CD4-positive, alpha-beta T cell treated with Interleukin-17A for 1 hour (primary cell): ENCODE data around the gene MIDN.

Source experiments
- DNase-seq: peaks from one replicate; pipeline ENCODE4 v3.0.0-alpha.2; 2020

The MIDN gene

GRCh38 chr19:1259206-1259875, 11.0 kb downstream of the MIDN start:
- DNase-seq = peak; percentile 86

DNA sequence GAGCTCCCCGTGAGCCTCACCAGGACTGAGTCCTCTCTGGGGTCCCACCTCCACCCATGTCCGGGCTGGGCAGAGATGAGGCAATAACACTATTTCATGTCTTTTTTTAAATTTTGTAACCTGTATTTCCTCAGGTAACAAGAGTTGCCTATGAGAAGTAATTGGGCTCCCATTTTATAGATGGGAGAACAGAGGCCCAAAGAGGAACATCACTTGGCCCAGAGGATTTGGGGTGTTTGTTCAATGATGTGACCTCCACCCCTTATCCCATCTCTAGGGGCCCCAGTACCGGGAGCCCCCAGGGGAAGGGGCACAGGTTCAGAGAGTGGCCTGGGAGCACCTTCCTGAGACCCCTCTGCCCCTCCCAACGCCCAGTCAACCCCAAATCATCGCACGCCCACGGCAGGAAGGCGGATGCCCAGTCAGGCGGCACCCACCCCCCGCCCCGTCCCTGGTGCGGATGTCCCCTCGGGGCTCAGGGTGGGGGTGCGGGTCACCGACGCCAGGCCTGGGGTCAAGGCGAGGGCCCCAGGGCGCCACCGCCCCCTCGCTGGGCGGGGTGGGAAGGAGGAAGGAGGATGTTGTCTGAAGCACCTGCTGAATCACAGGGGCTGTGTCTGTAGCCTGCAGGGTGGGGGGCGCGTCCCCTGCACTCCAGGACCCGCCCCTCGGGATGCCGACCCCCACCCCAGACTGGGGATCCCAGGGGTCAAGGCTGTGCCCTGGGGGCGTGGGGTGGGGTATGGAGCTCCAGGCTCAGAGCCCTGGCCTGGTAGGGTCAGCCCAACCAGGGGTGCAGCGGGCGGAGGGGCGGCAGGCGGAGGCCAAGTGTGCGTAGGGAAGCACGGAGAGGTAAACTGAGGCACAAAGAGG, 11.7 kb downstream of the MIDN start:
- peak; percentile 75 for DNase-seq

DNA sequence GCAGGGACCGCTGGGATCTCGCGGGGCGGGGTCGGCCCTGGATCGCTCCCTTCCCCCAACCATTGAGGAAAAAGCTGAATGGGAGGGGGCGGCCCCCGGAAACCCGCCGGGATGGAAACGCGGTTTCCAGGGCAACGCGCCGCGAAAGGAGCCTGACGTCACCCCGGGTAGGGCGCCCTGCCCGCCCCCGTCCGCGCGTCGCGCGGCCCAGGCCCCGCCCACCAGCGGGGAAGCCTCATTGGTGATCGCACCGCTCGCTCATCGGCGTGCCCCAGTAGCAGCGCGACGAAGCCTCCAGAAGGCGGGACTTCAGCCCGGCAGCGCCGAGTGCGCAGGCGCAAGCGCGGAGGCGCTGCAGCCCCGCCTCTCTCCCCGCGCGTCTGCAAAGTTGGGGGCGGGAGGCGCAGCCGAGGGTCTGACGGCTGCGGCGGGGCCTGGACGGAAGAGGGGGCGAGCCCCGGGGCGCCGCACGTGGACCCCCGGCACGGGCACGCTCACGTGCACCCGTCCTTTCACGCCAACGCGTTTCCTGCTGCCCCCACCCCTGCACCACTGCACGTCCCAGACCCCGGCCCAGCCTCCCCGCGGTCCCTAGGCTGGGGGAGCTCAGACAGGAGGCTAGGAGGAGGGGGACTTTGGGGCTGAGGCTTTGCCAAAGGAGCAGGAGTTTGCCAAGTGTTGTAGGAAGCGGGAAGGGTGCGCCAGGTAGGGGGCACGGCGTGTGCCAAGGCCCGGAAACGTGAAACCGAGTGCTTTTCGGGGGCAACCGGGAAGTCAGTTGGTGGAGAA, 12.6 kb downstream of the MIDN start:
- DNase-seq = peak; percentile 98

DNA sequence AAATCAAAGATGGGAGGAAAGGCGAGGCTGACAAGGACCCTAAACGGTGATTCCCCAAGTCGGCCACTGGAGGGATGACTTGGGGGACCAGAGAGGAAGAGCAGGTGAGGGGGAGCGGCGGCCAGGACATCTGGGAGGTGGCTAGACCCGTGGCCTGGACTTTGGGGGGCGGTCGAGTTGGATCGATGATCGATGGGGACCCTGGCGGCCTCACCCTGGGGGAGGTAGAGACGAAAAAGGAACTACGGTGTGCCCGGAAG, 13.1 kb downstream of the MIDN start:
- DNase-seq = peak; percentile 69

DNA sequence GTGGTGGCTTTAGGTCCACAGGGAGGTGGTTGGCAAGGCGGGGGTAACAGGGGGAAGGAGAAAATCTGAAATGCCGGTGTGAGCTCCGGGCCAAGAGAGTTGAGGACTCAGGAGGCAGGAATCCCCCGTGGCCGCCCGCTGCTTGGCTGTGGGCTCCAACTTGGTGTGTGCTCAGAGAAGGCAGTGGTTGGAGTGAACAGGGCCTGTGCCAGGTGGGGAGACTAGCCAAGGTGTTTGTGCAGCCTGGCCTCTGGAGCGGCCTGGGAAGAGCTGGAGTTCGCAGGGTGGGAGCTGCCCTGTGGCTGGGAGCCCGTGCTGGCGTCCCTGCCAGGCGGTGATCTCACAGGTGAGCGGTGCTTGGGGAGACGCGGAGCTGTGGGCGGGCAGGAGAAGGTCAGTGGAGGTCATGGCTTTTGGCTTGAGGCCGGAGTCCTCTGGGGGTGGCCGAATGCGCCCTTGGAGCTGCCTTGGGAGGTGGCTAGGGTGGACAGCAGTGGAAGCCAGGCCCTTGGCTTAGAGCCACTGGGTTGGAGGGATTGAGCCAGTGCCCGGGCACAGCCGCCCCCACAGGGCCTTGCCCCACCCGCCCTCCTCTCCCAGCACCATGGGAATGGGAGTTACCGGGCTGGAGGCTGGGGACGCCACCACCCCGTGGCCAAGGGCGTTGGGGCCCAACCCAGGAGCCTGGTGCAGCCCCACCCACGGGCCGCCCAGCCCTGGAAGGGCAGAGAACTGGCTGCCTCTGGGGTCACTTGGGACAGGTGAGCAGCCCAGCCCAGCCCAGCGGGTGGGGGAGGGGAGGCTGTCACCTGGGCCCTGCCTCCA, 13.6 kb downstream of the MIDN start:
- DNase-seq = peak; percentile 71

GRCh38 chr19:1262623-1263123, 14.3 kb downstream of the MIDN start:
- no peak for DNase-seq

GRCh38 chr19:1263188-1263587, 14.8 kb downstream of the MIDN start:
- no peak for DNase-seq

DNA sequence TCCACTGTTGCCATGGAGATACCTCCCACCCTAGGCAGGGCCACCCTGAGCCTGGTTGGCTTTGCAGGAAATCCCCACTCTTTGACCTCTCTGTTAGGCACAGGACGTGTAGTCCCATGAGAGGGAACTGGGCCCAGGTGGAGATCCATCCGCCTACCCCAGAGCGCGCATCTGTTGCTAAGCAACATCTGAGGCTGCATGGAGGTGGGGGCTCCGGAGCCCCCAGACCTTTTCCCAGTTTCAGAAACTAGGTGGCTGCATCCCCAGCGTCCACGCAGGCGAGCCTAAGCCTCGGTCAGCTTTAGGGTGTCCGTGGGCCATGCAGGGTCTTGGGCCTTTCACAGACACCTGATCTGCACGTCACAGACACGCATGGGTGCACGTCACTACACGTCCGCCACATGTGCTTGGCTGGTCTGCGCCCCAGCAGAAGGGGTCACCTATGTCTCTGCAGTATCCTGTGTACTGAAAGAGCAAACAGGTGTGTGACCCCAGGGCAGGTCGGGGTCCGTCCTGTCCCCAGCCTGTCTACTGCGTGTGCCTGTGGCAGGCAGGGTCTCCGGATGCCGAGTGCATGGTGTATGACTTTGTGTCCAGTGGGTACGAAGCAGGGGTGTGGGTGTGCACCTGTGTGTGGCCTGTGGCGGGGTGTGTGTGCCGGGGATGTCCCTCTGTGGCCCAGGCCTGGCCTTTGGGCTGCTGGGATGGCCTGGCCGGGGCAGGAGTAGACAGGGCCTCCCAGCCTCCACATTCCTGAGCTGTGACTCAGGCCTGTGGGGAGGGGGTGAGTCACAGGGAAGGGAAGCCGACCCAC, 16.6 kb downstream of the MIDN start:
- DNase-seq = no peak

GRCh38 chr19:1265615-1266128, 17.3 kb downstream of the MIDN start:
- DNase-seq = peak; percentile 49

- peak; percentile 93 for DNase-seq
These were observed 17.9 kb downstream of the MIDN start for GRCh38 chr19:1266129-1266915.

DNA sequence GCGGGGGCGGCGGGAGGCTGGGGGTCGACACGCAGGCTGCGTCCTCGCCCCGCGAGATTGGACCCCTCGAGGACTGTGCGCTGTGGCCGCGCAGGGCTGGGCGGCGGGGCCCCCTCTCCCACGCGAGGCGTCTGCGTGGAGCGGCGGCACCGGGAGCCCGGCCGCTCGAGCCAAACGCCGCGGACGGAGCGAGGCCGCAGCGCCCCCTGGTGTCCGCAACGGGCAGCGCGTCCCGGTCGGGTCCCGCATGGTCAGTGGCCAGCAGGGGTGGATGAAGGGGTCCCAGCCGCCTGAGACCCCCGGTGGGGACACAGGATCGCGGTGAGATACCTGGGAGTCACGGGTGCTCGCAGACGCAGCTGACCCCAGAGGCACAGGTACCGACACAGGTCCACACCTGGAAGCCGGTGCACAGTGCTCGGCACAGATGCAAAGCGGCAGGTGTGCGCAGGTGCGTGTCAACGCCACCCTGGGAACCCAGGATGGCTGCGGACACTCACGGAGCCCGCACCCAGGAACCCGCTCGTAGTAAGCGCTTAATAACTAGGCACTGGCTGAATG, 18.6 kb downstream of the MIDN start:
- peak; percentile 71 for DNase-seq

DNA sequence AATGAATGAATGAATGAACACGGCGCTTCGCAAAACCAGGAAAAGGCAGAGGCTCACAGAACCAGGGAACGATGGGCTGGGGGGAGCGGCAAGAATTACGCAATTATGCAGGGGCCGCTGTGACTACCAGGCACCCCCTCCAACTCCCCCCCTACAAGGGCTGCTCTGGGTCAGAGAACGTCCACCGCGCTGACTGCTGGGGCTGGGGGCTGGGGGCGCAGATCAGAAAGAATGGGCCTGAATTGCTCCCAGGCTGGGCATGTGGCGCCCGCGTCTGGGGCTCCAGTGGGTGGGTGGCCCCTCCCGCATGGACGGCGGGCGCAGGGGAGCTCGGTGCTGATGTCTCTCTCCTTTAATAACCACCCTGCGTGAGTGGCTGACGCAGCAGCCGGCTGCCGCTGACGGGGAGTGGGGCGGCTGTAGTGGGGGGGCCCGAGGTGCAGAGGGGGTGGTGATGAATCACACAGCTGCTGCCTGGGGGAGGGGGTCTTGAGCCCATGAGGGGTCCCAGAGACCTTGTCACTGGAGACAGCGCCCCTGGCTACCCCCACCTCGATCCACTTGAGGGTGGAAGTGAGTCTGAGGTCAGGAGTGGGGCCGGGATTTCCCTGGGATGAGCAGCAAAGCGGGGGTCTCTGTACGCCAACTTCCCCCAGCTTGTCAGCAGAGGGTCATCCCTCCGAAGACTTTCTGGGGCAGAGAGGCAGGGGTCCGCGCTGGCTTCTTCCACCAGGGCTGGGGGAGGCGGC, 19.3 kb downstream of the MIDN start:
- no peak for DNase-seq

- no peak for DNase-seq
These were observed 20.1 kb downstream of the MIDN start for GRCh38 chr19:1268226-1269064.

DNA sequence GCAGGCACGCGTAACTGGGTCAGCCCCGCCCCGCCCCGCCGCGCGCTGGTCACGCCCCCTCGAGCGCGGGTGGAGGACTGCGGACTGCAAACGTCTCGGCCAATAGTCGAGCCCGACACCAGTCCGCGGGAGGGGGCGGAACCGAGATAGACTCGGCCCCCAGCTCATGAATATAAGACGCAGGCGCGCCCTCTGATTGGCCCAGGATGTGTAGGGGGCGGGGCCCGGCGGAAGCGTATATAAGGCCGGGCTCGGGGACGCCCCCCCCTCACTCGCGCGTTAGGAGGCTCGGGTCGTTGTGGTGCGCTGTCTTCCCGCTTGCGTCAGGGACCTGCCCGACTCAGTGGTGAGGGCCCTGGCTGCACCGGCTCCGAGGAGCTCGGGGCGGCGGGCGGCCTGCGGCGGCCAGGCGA, 20.7 kb downstream of the MIDN start, which contains the start of gene CIRBP:
Gene CIRBP, plus strand, starts transcription at position 268 of the 413 bp plus-strand sequence. CDS start 1,602 bp downstream, outside the sequence.
- DNase-seq = peak; percentile 99

GRCh38 chr19:1269478-1270212, 21.3 kb downstream of the MIDN start:
- DNase-seq = peak; percentile 87

GRCh38 chr19:1270213-1270853, 21.9 kb downstream of the MIDN start:
- peak; percentile 42 for DNase-seq
